Peyer's patch (tissue), 4 donors: ENCODE data around the gene ZBTB33. TPM values are rescaled to one million over a fixed set of nuclear protein-coding genes. Genes with fewer than 3 reads are reported as not detected.

Experiments
- DNase-seq, 3 donors: peaks; one replicate each; pipeline ENCODE4 v3.0.0-alpha.2; 2017 to 2019
- H3K27ac ChIP-seq, 4 donors: fragments of 200-600 bp; sonication (generic); one replicate each; pipeline ENCODE4 v1.5.1; 2016 to 2019
- H3K27me3 ChIP-seq, 2 donors: fragments of 200-600 bp; sonication (generic); one replicate each; pipeline ENCODE4 v1.5.1; 2019
- H3K36me3 ChIP-seq, 3 donors: fragments of 200-600 bp; sonication (generic); one replicate each; pipeline ENCODE4 v1.5.1; 2016 to 2019
- H3K4me1 ChIP-seq, 4 donors: fragments of 200-600 bp; sonication (generic); one replicate each; pipeline ENCODE4 v1.5.1; 2016 to 2019
- H3K4me3 ChIP-seq, 4 donors: fragments of 200-600 bp; sonication (generic); 1 replicate in 3 of 4; 2 replicates in 1 of 4; pipeline ENCODE4 v1.5.1; 2016 to 2019; ENCODE audit warnings: mild to moderate bottlenecking in 1 of 4
- H3K9me3 ChIP-seq, 4 donors: fragments of 200-600 bp; sonication (generic); one replicate each; pipeline ENCODE4 v1.5.1; 2016 to 2019; ENCODE audit warnings: mild to moderate bottlenecking in 1 of 4
- CTCF ChIP-seq, 6 experiments: fragments of 450-650 bp in 4 of 6; fragments of 200-600 bp in 2 of 6; sonication (generic) in 1 of 6; IDR thresholded peaks; one replicate each; pipeline ENCODE4 v1.5.1; 2017 to 2019; ENCODE audit warnings: antibody characterized with exemption in 6 of 6, mild to moderate bottlenecking in 3 of 6, moderate library complexity in 1 of 6
- POLR2A ChIP-seq, 2 donors: fragments of 450-650 bp; IDR thresholded peaks; one replicate each; pipeline ENCODE4 v1.5.1; 2017; ENCODE audit warnings: antibody characterized with exemption in 2 of 2, mild to moderate bottlenecking in 2 of 2, moderate library complexity in 2 of 2
- total RNA-seq, 4 donors: library from RNA; depleted of rRNA; stranded (reverse); fragments of >200 nt; gene quantifications; one replicate each; pipeline ENCODE4 v1.1.0, GENCODE V29; 2016

ZBTB33 gene
- total RNA-seq, 4 donors from 2014 or later, result 4.9 to 13.0 (median 8.6) TPM

DNA sequence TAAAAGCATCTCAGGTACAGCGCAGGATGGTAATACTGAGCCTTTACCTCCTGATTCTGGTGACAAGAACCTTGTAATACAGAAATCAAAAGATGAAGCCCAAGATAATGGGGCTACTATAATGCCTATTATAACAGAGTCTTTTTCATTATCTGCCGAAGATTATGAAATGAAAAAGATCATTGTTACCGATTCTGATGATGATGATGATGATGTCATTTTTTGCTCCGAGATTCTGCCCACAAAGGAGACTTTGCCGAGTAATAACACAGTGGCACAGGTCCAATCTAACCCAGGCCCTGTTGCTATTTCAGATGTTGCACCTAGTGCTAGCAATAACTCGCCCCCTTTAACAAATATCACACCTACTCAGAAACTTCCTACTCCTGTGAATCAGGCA lies 3.2 kb downstream of the ZBTB33 start:
- no peaks in the 10 kb centered on the region for H3K4me1 ChIP-seq
- TF ChIP-seq CTCF (IDR thresholded peaks at IDR 0.05) (no peak), POLR2A (IDR thresholded peaks at IDR 0.05) (no peak)

DNA sequence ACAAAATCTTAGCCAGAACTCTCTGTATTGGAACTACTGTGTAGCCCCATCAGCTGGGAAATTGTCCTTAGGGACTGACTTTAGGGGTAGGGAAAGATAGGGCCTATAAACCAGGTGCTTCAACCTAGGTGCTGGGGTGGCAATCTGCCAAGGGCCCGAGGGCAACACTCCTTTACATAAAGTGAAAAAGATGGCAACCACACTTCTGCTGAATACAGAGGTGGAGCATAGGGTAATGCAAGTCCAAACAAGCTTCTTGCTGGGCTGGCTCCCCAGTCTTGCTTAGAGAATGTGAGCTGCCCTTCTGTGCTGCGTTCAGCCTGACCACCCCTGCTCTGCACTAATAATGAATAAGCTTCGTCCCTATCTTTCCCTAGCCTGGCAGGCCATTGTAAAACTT lies 9.8 kb downstream of the ZBTB33 start:
- Histone ChIP-seq H3K36me3 (no peaks in the 10 kb centered on the region), H3K9me3 (no peaks in the 10 kb centered on the region), H3K27me3 (no peaks in the 10 kb centered on the region), H3K4me3 (no peak overlapping the region), H3K4me1 (no peaks in the 10 kb centered on the region), H3K27ac (no peak overlapping the region)
- DNase-seq, result no peak
- TF ChIP-seq CTCF (IDR thresholded peaks at IDR 0.05) (no peak), POLR2A (IDR thresholded peaks at IDR 0.05) (no peak)

More for the DNA sequence above, 3.2 kb downstream of the ZBTB33 start:
- H3K36me3 ChIP-seq, result peaks cover 0 to 16% (median 0%) of the 10 kb centered on the region in 3 donors
- no peak overlapping the region for H3K27ac ChIP-seq
- H3K27me3 ChIP-seq, result no peaks in the 10 kb centered on the region
- DNase-seq, result no peak
- H3K4me3 ChIP-seq, result no peak overlapping the region
- no peaks in the 10 kb centered on the region for H3K9me3 ChIP-seq

GRCh38 chrX:120262859-120263708 lies 12.5 kb downstream of the ZBTB33 start:
- no peak for DNase-seq
- no peak overlapping the region for H3K4me3 ChIP-seq
- TF ChIP-seq POLR2A (IDR thresholded peaks at IDR 0.05), result no peak
- no peak for TF ChIP-seq CTCF (IDR thresholded peaks at IDR 0.05)
- H3K4me1 ChIP-seq, result no peaks in the 10 kb centered on the region
- no peak overlapping the region for H3K27ac ChIP-seq
- H3K27me3 ChIP-seq, result no peaks in the 10 kb centered on the region
- no peaks in the 10 kb centered on the region for H3K36me3 ChIP-seq
- H3K9me3 ChIP-seq, result no peaks in the 10 kb centered on the region

- no peak for TF ChIP-seq POLR2A (IDR thresholded peaks at IDR 0.05)
- TF ChIP-seq CTCF (IDR thresholded peaks at IDR 0.05), result no peak
- no peak overlapping the region for H3K27ac ChIP-seq
- no peak for DNase-seq
Measured at GRCh38 chrX:120264341-120264740, 13.7 kb downstream of the ZBTB33 start.

GRCh38 chrX:120269373-120270035 lies 18.9 kb downstream of the ZBTB33 start:
- no peak overlapping the region for H3K4me3 ChIP-seq
- no peaks in the 10 kb centered on the region for H3K9me3 ChIP-seq
- no peaks in the 10 kb centered on the region for H3K36me3 ChIP-seq
- no peak for DNase-seq
- no peak overlapping the region for H3K27ac ChIP-seq
- no peaks in the 10 kb centered on the region for H3K4me1 ChIP-seq
- TF ChIP-seq CTCF (IDR thresholded peaks at IDR 0.05) (no peak), POLR2A (IDR thresholded peaks at IDR 0.05) (no peak)
- H3K27me3 ChIP-seq, result no peaks in the 10 kb centered on the region

More at GRCh38 chrX:120264341-120264740, 13.7 kb downstream of the ZBTB33 start:
- Histone ChIP-seq H3K27me3 (no peaks in the 10 kb centered on the region), H3K4me1 (no peaks in the 10 kb centered on the region), H3K4me3 (no peak overlapping the region), H3K9me3 (no peaks in the 10 kb centered on the region), H3K36me3 (no peaks in the 10 kb centered on the region)
